Measurements from ENCODE around the gene ATP5IF1.

ATP5IF1 gene

GRCh38 chr1:28265577-28265976 lies 29.7 kb downstream of the ATP5IF1 start:
- DNase-seq (ENCODE audit: low read depth in 2 of 2), result no peak

- DNase-seq (ENCODE audit: low read depth in 2 of 2), result no peak
These were observed 31.0 kb downstream of the ATP5IF1 start for GRCh38 chr1:28266920-28267322.

GRCh38 chr1:28267633-28268032 lies 31.7 kb downstream of the ATP5IF1 start:
- no peak for DNase-seq (ENCODE audit: low read depth in 2 of 2)

GRCh38 chr1:28269529-28269928 lies 33.6 kb downstream of the ATP5IF1 start:
- DNase-seq (ENCODE audit: low read depth in 2 of 2), result no peak

- DNase-seq (ENCODE audit: low read depth in 2 of 2), result no peak
These were observed 36.4 kb downstream of the ATP5IF1 start for GRCh38 chr1:28272215-28272852.

- DNase-seq (ENCODE audit: low read depth in 2 of 2), result no peak
These were observed 37.4 kb downstream of the ATP5IF1 start for GRCh38 chr1:28273216-28273860.

GRCh38 chr1:28278763-28279162 lies 42.8 kb downstream of the ATP5IF1 start:
- DNase-seq (ENCODE audit: low read depth in 2 of 2), result no peak

- no peak for DNase-seq (ENCODE audit: low read depth in 2 of 2)
These were observed 43.8 kb downstream of the ATP5IF1 start for GRCh38 chr1:28279721-28280120.

GRCh38 chr1:28280501-28280900 lies 44.6 kb downstream of the ATP5IF1 start:
- no peak for DNase-seq (ENCODE audit: low read depth in 2 of 2)

- no peak for DNase-seq (ENCODE audit: low read depth in 2 of 2)
These were observed 45.1 kb downstream of the ATP5IF1 start for GRCh38 chr1:28280977-28281381.

GRCh38 chr1:28281608-28282425 lies 45.9 kb downstream of the ATP5IF1 start:
- DNase-seq (ENCODE audit: low read depth in 2 of 2), result no peak

- no peak for DNase-seq (ENCODE audit: low read depth in 2 of 2)
These were observed 46.8 kb downstream of the ATP5IF1 start for GRCh38 chr1:28282426-28283407.

GRCh38 chr1:28286111-28286510 lies 50.2 kb downstream of the ATP5IF1 start:
- DNase-seq (ENCODE audit: low read depth in 2 of 2), result no peak

All from stimulated activated CD8-positive, alpha-beta memory T cell treated with anti-CD3 and anti-CD28 coated beads, Interleukin-2, amount 100 ng/mL, for 48 hours (primary cell).